OCI-LY3 (cell line): ENCODE results near the gene EXOC4.

Experiments used
- EZH2phosphoT487 ChIP-seq: fragments of 200-600 bp; shearing (Covaris generic); IDR thresholded peaks from 2 replicates; pipeline ENCODE4 v1.6.1; 2018; ENCODE audit warnings: antibody characterized with exemption, mixed run types, low read depth
- TF ChIP-seq, protein P1 (sequence below): fragments of 200-600, 300-600 bp; sonication (generic); IDR thresholded peaks from 2 replicates; pipeline ENCODE4 v1.5.1; 2014; ENCODE audit warnings: antibody characterized with exemption, low read length, low read depth

DNA sequence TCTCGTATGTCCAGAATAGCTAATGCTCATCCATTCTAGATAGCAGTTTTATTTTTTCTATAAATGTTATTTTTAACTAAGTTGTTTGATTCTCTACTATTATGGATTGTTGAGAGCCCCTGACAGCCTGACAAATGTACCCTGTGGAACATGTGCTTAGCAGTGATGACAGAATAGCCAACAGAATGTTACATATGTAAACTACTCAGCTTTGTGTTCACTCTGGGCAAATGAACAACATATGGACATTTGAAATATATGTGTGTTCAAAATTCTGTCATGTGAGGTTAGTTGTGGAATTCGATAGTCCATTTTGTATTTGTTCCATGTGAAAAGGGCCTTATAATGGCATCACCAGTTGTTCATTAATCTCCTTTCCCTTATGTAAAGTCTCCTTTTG lies 199.7 kb downstream of the EXOC4 start:
- TF ChIP-seq, protein P1, sequence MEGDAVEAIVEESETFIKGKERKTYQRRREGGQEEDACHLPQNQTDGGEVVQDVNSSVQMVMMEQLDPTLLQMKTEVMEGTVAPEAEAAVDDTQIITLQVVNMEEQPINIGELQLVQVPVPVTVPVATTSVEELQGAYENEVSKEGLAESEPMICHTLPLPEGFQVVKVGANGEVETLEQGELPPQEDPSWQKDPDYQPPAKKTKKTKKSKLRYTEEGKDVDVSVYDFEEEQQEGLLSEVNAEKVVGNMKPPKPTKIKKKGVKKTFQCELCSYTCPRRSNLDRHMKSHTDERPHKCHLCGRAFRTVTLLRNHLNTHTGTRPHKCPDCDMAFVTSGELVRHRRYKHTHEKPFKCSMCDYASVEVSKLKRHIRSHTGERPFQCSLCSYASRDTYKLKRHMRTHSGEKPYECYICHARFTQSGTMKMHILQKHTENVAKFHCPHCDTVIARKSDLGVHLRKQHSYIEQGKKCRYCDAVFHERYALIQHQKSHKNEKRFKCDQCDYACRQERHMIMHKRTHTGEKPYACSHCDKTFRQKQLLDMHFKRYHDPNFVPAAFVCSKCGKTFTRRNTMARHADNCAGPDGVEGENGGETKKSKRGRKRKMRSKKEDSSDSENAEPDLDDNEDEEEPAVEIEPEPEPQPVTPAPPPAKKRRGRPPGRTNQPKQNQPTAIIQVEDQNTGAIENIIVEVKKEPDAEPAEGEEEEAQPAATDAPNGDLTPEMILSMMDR = no peak
- TF ChIP-seq EZH2phosphoT487 = no peak
